GM19438 (cell line): ENCODE data around the gene FBXW2.
"Not testable (repeated sequence)": the region's sequence is repeated elsewhere in the genome, so short reads cannot be mapped to it uniquely, and the experiment has no call there.

Source experiments
- ATAC-seq: cut with Tn5 transposase; IDR thresholded peaks from one replicate; pipeline ENCODE4 v1.9.1; 2021; ENCODE audit warnings: low read depth; ENCODE audit not compliant: unreplicated experiment

The FBXW2 gene

GRCh38 chr9:120792898-120793765 is at the start of gene FBXW2:
TSS of gene FBXW2 (minus strand) at chr9:120793416. CDS start at chr9:120788258, 5,158 bp downstream.
- peak; percentile 95 for ATAC-seq

- peak; percentile 9 for ATAC-seq
Measured at GRCh38 chr9:120841930-120842684, 48.9 kb upstream of the FBXW2 start.

GRCh38 chr9:120839146-120839545 is 45.9 kb upstream of the FBXW2 start:
- ATAC-seq = no peak

- no peak for ATAC-seq
Measured at GRCh38 chr9:120837921-120838320, 44.7 kb upstream of the FBXW2 start.

- no peak for ATAC-seq
Measured at GRCh38 chr9:120833325-120833724, 40.1 kb upstream of the FBXW2 start.

GRCh38 chr9:120832807-120833206 is 39.6 kb upstream of the FBXW2 start:
- no peak for ATAC-seq

GRCh38 chr9:120830865-120831264 is 37.6 kb upstream of the FBXW2 start:
- ATAC-seq = no peak

- no peak for ATAC-seq
Measured at GRCh38 chr9:120830151-120830550, 36.9 kb upstream of the FBXW2 start.

- no peak for ATAC-seq
Measured at GRCh38 chr9:120829650-120830049, 36.4 kb upstream of the FBXW2 start.

GRCh38 chr9:120820095-120820494 is 26.9 kb upstream of the FBXW2 start:
- no peak for ATAC-seq

GRCh38 chr9:120818595-120818994 is 25.4 kb upstream of the FBXW2 start:
- no peak for ATAC-seq

GRCh38 chr9:120815075-120815474 is 21.9 kb upstream of the FBXW2 start:
- no peak for ATAC-seq

GRCh38 chr9:120808931-120809330 is 15.7 kb upstream of the FBXW2 start:
- no peak for ATAC-seq

GRCh38 chr9:120807607-120808379 is 14.6 kb upstream of the FBXW2 start:
- no peak for ATAC-seq

GRCh38 chr9:120804784-120805363 is 11.7 kb upstream of the FBXW2 start:
- not testable (repeated sequence) for ATAC-seq

GRCh38 chr9:120801441-120801840 is 8.2 kb upstream of the FBXW2 start:
- no peak for ATAC-seq

GRCh38 chr9:120791161-120791560 is 2.1 kb downstream of the FBXW2 start:
- no peak for ATAC-seq

- ATAC-seq = no peak
Measured at GRCh38 chr9:120787933-120788332, 5.3 kb downstream of the FBXW2 start.

- no peak for ATAC-seq
Measured at GRCh38 chr9:120783602-120784047, 9.6 kb downstream of the FBXW2 start.

GRCh38 chr9:120781236-120781635 is 12.0 kb downstream of the FBXW2 start:
- ATAC-seq = no peak
